B cell (primary cell): ENCODE data around the gene SLAMF6. TPM values are rescaled to one million over a fixed set of nuclear protein-coding genes. Genes with fewer than 3 reads are reported as not detected.
A peak's percentile ranks its signal among the peaks of the same experiment; 100 is the strongest.

ENCODE experiments used
- ATAC-seq: fragments of 200-7000 bp; cut with Tn5 transposase; one replicate; pipeline ENCODE4 v1.10.0; 2021; ENCODE audit warnings: low read depth, mild to moderate bottlenecking, moderate number of reproducible peaks, moderate library complexity
- CTCF ChIA-PET: fragments of 350-600 bp; sonication (Branson Sonifier 250); formaldehyde crosslinking; loops from one replicate; lab custom pipeline; 2021; ENCODE audit warnings: antibody characterized with exemption, inconsistent platforms; lab: Charles Lee
- POLR2A ChIA-PET: fragments of 350-600 bp; sonication (Branson Sonifier 250); formaldehyde crosslinking; loops from one replicate; lab custom pipeline; 2021; ENCODE audit warnings: antibody characterized with exemption; lab: Charles Lee
- DNase-seq: peaks from one replicate; pipeline ENCODE4 v3.0.0; 2013
- H2AFZ ChIP-seq: 2 replicates; pipeline ENCODE4 v1.6.1; 2012; ENCODE audit warnings: mild to moderate bottlenecking, low read depth, low read length; ENCODE audit not compliant: insufficient read depth, poor library complexity, severe bottlenecking
- H3K27ac ChIP-seq, 2 donors: 1 replicate in 1 of 2; 2 replicates in 1 of 2; pipeline ENCODE4 v1.5.1; 2012 to 2013; ENCODE audit warnings: low read length in 2 of 2, mild to moderate bottlenecking in 2 of 2, moderate library complexity in 1 of 2
- H3K27me3 ChIP-seq, 4 experiments: fragments of 200-600 bp in 1 of 4; sonication (generic) in 1 of 4; replicated peaks in 1 of 4; 1 replicate in 2 of 4; 2 replicates in 2 of 4; pipeline versions ENCODE4 v1.6.1 to v1.7.0; 2013 to 2016; ENCODE audit warnings: low read length in 3 of 4, mild to moderate bottlenecking in 2 of 4, mixed read lengths in 1 of 4, moderate library complexity in 1 of 4; ENCODE audit not compliant: insufficient read depth in 4 of 4, control insufficient read depth in 3 of 4; ENCODE audit errors: control extremely low read depth in 1 of 4
- H3K36me3 ChIP-seq, 2 experiments: replicated peaks in 1 of 2; 1 replicate in 1 of 2; 2 replicates in 1 of 2; pipeline versions ENCODE4 v1.6.1 to v1.7.1; 2013; ENCODE audit warnings: low read length in 1 of 2; ENCODE audit not compliant: insufficient read depth in 2 of 2, control insufficient read depth in 1 of 2; ENCODE audit errors: control extremely low read depth in 1 of 2, extremely low read depth in 1 of 2
- H3K4me1 ChIP-seq, 2 donors: fragments of 200-600 bp in 1 of 2; sonication (generic) in 1 of 2; 1 replicate in 1 of 2; 2 replicates in 1 of 2; pipeline versions ENCODE4 v1.5.1 to v1.6.1; 2013 to 2017; ENCODE audit warnings: low read length in 2 of 2; ENCODE audit not compliant: control insufficient read depth in 2 of 2, insufficient read depth in 2 of 2
- H3K4me2 ChIP-seq: replicated peaks from 2 replicates; pipeline ENCODE3; 2012; ENCODE audit warnings: mild to moderate bottlenecking, low read depth, low read length; ENCODE audit not compliant: poor library complexity, severe bottlenecking
- H3K4me3 ChIP-seq, 5 experiments: fragments of 200-600 bp in 1 of 5; sonication (generic) in 1 of 5; 1 replicate in 3 of 5; 2 replicates in 2 of 5; pipeline versions ENCODE4 v1.5.1 to v1.7.0; 2011 to 2016; ENCODE audit warnings: low read length in 4 of 5, mild to moderate bottlenecking in 4 of 5, low read depth in 2 of 5, control low read depth in 1 of 5, moderate library complexity in 1 of 5; ENCODE audit not compliant: insufficient read depth in 1 of 5; ENCODE audit errors: control extremely low read depth in 1 of 5, extremely low read depth in 1 of 5
- H3K79me2 ChIP-seq: fragments of 200-600 bp; sonication (generic); one replicate; pipeline ENCODE4 v1.6.0; 2016; ENCODE audit warnings: low read length; ENCODE audit not compliant: control insufficient read depth, insufficient read depth
- H3K9ac ChIP-seq: fragments of 200-600 bp; sonication (generic); 2 replicates; pipeline ENCODE4 v1.6.1; 2017; ENCODE audit warnings: mild to moderate bottlenecking, low read length, moderate library complexity
- H3K9me3 ChIP-seq, 3 donors: one replicate each; pipeline versions ENCODE4 v1.6.1 to v1.7.1; 2013; ENCODE audit warnings: low read length in 2 of 3; ENCODE audit not compliant: control insufficient read depth in 2 of 3, insufficient read depth in 1 of 3; ENCODE audit errors: control extremely low read depth in 1 of 3
- H4K20me1 ChIP-seq: 2 replicates; pipeline ENCODE4 v1.6.0; 2012; ENCODE audit warnings: mild to moderate bottlenecking, low read length; ENCODE audit not compliant: insufficient read depth, control insufficient read depth, poor library complexity, severe bottlenecking
- H3K27ac Mint-ChIP-seq: one replicate; pipeline ENCODE4 v1.8.0; 2021; ENCODE audit warnings: mixed read lengths
- H3K27me3 Mint-ChIP-seq: one replicate; pipeline ENCODE4 v1.8.0; 2021; ENCODE audit warnings: mixed read lengths
- H3K4me1 Mint-ChIP-seq: one replicate; pipeline ENCODE4 v1.8.0; 2021; ENCODE audit warnings: mixed read lengths
- H3K4me3 Mint-ChIP-seq: one replicate; pipeline ENCODE4 v1.8.0; 2021; ENCODE audit warnings: mixed read lengths
- H3K9me3 Mint-ChIP-seq: one replicate; pipeline ENCODE4 v1.8.0; 2022; ENCODE audit warnings: mixed read lengths; ENCODE audit not compliant: insufficient read depth
- EZH2 ChIP-seq: IDR thresholded peaks from 2 replicates; pipeline ENCODE4 v1.6.1; 2012; ENCODE audit warnings: borderline replicate concordance, low read depth, mild to moderate bottlenecking, moderate library complexity, low read length; ENCODE audit not compliant: insufficient read depth, poor library complexity, severe bottlenecking
- WGBS: methylation state at CpG from one replicate; pipeline ENCODE4 v1.1.5; 2013; ENCODE audit warnings: missing lambda C conversion rate; ENCODE audit not compliant: insufficient coverage; 5-methylcytosine and 5-hydroxymethylcytosine counted together
- intact Hi-C: fragments of 100-400 bp; cut with micrococcal nuclease; formaldehyde crosslinking; loops from one replicate; pipeline ENCODE4 v1.10.0; 2022
- polyA plus RNA-seq: library from polyadenylated mRNA; depleted of rRNA; stranded (reverse); fragments of >200 nt; gene quantifications from 2 replicates; pipeline ENCODE4 v1.2.3, GENCODE V29; 2012
- total RNA-seq, 2 donors: library from RNA; stranded (reverse); fragments of 120-200 nt in 1 of 2; gene quantifications; 1 replicate in 1 of 2; 2 replicates in 1 of 2; pipeline versions ENCODE4 v1.2.3 to v1.2.4, GENCODE V29; 2013 to 2022
- TF ChIP-seq, protein P1 (sequence below): fragments of 200-600 bp; IDR thresholded peaks from one replicate; pipeline ENCODE4 v1.8.0; 2022; ENCODE audit warnings: antibody characterized with exemption, mild to moderate bottlenecking

SLAMF6 gene
- total and polyA plus RNA-seq, 2 donors (not counting 1 experiment from before 2014, with no cell fraction given): 64.8 to 79.6 TPM

DNA sequence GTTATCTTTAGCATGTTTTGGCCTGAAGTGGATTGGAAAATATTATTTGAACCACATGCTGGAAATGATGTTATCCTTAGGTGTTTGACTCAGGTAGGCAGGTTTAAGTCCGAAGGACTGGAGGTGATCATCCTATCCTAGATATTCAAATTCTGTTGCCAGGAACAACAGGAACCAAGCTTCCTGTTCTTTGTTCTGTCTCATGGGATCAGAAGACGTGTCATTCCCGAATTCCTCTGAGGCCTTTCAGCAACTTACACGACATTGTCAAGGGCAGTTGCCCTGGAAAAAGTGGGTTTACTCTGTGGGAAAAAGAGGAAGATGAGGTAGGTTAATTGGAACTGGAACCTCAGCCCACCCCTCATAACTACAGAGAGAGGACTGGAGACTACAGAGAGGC, 36.6 kb downstream of the SLAMF6 start:
- Histone ChIP-seq H2AFZ (no peak overlapping the region), H3K36me3 (peaks cover 8 to 57% of the 10 kb centered on the region in 2 experiments), H3K27ac (peak overlapping the region; percentile 85 to 93), H3K79me2 (peaks cover 3% of the 10 kb centered on the region), H4K20me1 (no peaks in the 10 kb centered on the region), H3K9ac (no peak overlapping the region), H3K9me3 (peaks cover 0 to 5% (median 0%) of the 10 kb centered on the region in 3 donors), H3K4me1 (peaks cover 86% of the 10 kb centered on the region in 2 donors), H3K4me2 (peak overlapping the region; percentile 64), H3K27me3 (no peaks in the 10 kb centered on the region), H3K4me3 (no peak overlapping the region)
- no peak for TF ChIP-seq EZH2
- TF ChIP-seq, protein P1, sequence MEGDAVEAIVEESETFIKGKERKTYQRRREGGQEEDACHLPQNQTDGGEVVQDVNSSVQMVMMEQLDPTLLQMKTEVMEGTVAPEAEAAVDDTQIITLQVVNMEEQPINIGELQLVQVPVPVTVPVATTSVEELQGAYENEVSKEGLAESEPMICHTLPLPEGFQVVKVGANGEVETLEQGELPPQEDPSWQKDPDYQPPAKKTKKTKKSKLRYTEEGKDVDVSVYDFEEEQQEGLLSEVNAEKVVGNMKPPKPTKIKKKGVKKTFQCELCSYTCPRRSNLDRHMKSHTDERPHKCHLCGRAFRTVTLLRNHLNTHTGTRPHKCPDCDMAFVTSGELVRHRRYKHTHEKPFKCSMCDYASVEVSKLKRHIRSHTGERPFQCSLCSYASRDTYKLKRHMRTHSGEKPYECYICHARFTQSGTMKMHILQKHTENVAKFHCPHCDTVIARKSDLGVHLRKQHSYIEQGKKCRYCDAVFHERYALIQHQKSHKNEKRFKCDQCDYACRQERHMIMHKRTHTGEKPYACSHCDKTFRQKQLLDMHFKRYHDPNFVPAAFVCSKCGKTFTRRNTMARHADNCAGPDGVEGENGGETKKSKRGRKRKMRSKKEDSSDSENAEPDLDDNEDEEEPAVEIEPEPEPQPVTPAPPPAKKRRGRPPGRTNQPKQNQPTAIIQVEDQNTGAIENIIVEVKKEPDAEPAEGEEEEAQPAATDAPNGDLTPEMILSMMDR: no peak
- Mint-ChIP-seq H3K27ac (no peak overlapping the region), H3K9me3 (peaks cover 5% of the 10 kb centered on the region), H3K4me1 (peaks cover 28% of the 10 kb centered on the region), H3K27me3 (no peaks in the 10 kb centered on the region), H3K4me3 (peak overlapping the region; percentile 40)
- 100% methylated on average over 1 of the region's 4 CpGs for WGBS
- CTCF ChIA-PET: interaction anchor here (3.2 to 5.3 kb wide), 2 partner anchors 56 to 120 kb away, joined by 30 to 62 read pairs; no protein-coding TSS in a partner anchor
- no peak for DNase-seq
- intact Hi-C loops: loop anchor here (5.0 kb wide), 2 partner anchors 56 to 121 kb away; no protein-coding TSS in a partner anchor
- POLR2A ChIA-PET: interaction anchor here (0.6 kb wide), 1 partner anchor 43 kb away, joined by 13 read pairs; no protein-coding TSS in a partner anchor
- no peak for ATAC-seq

DNA sequence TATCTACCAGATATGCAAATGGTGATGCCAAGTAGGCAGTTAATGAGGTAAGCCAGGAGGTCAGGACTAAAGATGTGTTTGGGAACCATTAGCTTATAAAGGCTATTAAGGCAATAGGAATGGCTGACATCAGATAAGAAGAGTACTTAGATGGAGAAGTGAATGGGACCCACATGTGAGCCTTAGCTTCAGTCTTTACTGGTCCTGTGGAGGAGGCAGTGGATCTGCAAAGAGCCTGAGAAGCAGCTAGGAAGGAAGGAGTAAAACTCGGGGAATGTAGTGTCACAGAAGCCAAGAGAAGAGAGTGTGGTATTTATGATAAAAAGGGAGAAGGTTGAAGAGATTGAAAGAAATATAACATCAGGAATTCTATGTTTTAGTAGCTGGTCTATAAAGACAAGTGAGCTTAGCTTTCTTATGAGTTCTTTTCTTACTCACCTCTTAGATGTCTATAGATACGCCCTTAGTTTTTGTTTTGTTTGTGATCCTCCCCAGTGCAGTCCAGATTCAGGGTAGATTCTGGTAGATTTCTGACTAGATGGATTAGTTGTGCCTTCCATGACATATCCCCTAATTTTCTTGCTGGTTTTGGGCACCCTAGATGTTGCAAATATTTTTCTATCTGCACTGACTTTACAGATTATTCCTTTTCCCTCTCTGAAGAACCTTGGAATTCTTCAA, 39.4 kb downstream of the SLAMF6 start:
- peaks cover 50% of the 10 kb centered on the region for H3K4me1 Mint-ChIP-seq
- no peak for ATAC-seq

More for the DNA sequence above, 39.4 kb downstream of the SLAMF6 start:
- Histone ChIP-seq H3K79me2 (peaks cover 3% of the 10 kb centered on the region), H4K20me1 (no peaks in the 10 kb centered on the region), H3K9me3 (peaks cover 0 to 17% (median 7%) of the 10 kb centered on the region in 3 donors), H3K36me3 (peaks cover 6 to 31% of the 10 kb centered on the region in 2 experiments), H3K4me3 (no peak overlapping the region), H3K9ac (no peak overlapping the region), H3K27ac (peak overlapping the region; percentile 35 to 50), H3K4me1 (peaks cover 70 to 73% of the 10 kb centered on the region in 2 donors), H3K27me3 (no peaks in the 10 kb centered on the region), H3K4me2 (peak overlapping the region; percentile 41), H2AFZ (no peak overlapping the region)
- 100% methylated on average over 1 of the region's 2 CpGs for WGBS
- no peaks in the 10 kb centered on the region for H3K27me3 Mint-ChIP-seq
- no peak for TF ChIP-seq EZH2
- TF ChIP-seq, protein P1: no peak
- H3K4me3 Mint-ChIP-seq: peak overlapping the region; percentile 15
- peak overlapping the region; percentile 89 for H3K27ac Mint-ChIP-seq
- intact Hi-C loops: no loop called here
- peaks cover 5% of the 10 kb centered on the region for H3K9me3 Mint-ChIP-seq
- ChIA-PET POLR2A (interaction anchor here (0.7 to 1.8 kb wide), 2 partner anchors 18 to 40 kb away, joined by 3 to 8 read pairs; no protein-coding TSS in a partner anchor), CTCF (interaction anchor here (0.9 to 3.8 kb wide), 12 partner anchors 10 to 125 kb away, joined by 3 to 23 read pairs (median 4); partner anchors contain the start of gene SLAMF6)
- no peak for DNase-seq
